ENCODE measurements around the gene RIC1.
"Not testable (repeated sequence)": the region's sequence is repeated elsewhere in the genome, so short reads cannot be mapped to it uniquely, and the experiment has no call there.

The RIC1 gene

DNA sequence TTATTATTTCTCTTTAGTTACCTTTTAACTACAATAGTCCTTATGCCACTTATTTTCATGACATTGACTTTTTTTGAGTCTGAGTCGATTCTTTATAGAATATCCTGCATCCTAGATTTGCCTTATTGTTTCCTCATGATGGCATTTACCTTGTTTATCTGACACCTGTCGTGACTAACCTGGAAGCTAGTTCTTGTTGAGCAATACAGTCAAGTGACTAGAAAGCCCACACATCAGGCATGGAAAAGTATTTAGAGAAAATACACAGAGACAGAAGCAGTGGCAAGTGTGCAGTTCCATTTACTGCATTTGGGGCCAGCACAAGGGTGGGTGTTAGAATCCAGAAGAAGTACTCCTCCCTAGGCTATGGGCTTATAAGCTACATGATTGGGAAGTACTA lies 106.2 kb downstream of the RIC1 start:
- no peak for DNase-seq

DNA sequence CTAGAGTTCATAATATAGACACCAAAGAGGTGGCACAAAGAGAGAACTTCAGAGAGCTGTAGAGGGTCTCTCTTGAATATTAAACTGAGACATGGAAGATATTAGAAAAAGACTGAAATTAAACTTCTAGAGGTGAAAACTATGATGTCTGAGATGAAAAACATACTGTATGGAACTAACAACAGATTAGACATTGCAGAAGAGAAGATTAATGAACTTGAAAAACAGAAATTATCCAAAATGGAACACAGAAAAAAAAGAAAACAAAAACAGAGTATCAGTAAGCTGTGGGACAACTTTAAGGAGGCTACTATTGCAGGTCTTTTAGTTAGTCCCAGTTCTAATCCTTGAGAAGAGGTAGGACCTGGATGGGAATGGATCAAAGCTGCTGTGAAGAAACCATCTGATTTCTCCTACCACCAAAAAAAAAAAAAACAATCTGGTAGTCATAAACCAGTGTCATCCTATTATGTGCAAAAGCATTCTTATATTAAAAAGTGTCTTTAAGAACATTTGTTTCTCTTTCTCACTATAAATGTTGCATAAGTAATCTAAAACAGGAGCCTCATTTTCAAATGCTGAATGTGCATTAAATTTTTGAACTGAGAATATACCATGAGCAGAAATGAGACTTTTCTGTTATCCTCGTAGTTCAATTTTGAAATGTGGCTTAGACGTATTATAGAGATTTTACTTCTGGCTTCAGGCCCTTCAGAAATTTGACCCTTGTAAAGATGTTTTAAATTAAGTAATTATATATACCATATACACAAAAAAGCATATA lies 107.8 kb downstream of the RIC1 start:
- no peak for DNase-seq

DNA sequence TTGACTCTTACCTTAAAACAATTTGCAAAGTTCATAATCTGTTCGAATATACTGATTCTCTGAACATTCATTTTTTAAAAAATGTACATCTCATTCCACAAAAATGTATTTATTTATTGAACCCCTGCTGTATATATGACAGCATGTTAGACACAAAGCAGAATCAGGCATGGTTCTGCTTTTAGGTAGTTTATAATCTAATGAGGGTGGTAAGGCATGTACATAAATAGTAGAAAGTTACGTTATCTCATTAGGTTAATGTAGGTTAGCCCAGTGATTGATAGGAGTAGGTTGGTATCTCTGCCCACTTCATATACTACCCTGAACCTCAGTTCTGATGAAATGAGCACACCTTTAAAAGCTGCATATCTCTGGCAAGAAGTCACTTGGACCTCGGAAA lies 114.2 kb downstream of the RIC1 start:
- no peak for DNase-seq

DNA sequence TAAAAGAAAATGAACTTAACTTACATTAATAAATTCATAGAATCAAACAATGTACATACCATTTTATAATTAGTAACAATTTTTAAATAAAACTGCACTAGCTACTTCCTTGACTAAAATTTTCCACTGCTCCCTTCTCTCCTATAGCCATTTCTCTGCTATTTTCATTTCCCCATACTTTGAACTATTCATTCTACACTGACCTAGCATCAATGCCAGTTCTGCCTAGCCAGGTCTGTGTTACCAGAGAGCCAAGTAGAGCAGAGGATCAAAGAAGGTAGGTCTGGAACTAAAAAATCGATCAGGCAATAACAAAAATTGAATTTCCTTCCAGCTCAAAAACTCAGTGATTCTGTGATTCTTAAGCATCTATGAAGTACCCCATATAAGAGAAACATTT lies 119.5 kb downstream of the RIC1 start:
- no peak for DNase-seq

DNA sequence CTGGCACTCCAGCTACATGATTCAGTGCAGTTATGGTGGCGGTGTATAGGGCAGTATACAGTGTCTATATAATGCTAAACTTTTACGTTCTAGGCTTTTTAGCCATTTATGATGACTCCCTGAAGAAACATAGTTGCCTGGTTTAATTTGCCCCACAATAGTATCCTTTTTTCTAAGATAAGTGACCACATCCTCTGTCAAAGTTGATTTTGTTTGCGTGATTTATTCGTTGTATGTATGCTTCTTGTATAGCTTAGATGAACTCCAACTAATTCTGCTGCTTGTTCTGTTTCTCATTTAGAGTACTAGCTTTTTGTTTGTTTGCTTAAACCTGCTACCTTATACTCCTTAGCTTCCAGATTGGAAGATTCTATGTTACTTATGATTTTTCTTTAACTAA lies 120.4 kb downstream of the RIC1 start:
- no peak for DNase-seq

DNA sequence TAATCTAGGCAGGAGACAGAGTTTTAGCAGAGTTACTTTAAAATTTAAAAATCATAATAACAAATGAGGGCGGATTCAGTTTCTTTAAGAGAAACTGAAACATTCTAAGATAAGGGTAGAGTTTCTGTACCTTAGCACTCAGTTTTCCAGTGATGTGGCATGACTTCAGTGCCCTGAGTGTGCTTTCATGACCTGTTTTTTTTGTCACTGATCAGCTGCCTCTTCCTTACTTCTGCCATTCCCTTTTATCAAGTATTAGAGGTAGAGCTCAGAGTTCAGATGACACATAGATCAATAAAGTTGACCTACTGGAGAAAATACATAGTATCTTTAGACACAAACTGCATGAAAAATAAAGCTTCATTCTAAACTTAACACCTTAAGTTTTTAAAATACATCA lies 121.7 kb downstream of the RIC1 start:
- DNase-seq, result no peak

DNA sequence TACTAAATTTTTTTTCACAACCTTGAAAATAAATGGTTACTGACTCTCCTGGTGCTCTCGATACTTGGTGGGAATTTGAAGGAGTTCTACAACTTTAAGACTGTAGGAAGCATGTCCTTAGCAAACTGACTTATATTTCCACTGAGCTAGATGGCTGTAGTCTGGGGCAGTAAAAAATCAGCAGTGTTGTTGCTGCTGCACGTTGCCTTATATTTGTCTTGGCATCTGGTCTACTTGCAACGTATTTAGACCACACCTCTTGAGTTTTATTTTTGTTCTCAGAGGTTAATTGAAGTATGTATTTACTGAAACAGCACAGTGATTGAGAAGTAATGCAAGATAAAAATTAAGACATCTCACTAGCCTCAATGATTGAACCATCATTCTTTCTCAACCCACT lies 127.7 kb downstream of the RIC1 start:
- DNase-seq, result no peak

DNA sequence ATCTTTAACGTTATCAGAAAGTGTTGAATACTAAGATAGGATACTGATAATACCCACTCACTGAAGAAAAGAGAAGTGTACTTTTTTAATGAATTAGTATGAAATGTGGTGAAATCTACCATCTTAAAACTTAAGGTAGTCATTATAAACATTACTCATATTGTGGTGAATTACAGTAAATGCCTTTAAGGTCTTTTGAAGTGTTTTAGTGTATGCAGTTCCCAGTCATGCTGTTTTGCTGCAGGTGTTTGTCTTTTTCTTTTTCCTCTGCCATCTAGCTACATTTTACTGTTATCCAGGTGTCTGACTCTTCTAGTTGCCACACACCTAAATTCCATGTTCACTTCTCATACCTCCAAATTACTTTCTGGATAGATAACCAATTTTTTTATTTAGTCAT lies 131.4 kb downstream of the RIC1 start:
- DNase-seq, result no peak

DNA sequence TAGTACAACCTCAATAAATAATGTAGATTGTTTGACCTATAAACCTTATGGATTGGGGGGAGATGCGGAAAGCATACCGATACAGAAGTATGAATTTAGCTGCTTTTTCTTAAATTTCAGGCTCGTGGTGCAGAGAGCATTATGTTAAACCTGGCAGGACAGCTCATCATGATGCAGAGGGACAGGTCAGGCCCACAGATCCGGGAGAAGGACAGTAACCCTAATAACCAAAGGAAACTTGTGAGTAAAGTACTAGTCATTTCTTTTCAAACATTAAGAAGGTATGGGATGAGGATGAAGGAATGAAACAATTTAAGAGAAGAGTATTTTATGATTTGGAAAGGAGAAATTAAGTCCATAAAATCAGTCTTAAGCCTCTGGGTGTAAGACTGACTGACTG lies 133.5 kb downstream of the RIC1 start:
- no peak for DNase-seq

DNA sequence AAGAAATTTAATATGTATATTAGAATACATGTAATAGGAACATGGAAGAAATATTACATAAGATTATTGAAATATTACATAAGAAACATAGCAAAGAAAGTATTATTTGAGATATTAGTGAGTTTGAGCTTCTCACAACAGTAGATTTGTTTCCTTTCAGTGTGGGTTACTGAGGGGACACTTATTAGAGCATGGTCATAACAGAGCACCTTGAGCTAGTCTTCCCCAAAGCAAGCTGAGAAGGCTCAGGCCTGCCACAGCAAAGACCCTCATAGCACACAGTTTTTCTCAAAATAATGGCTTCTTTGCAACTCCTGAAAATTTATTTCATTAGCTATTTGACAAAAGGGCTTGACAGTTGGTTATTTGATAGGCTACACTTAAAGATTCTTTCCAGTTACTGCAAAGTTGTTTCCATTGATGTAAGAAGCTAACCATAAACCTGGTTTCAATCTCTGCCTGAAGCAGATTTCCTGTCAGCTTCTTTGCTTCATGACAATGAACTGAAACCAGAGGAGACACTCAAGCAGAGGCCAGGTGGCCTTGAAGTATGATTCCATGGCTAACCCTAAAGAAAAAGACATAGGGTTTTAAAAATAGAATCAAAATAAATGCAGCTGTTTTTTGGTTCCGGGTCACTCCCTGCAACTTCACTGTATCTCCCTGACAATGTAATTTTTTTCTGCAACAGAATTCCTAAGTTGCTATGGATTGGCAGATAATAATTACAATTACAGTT lies 135.4 kb downstream of the RIC1 start:
- no peak for DNase-seq

DNA sequence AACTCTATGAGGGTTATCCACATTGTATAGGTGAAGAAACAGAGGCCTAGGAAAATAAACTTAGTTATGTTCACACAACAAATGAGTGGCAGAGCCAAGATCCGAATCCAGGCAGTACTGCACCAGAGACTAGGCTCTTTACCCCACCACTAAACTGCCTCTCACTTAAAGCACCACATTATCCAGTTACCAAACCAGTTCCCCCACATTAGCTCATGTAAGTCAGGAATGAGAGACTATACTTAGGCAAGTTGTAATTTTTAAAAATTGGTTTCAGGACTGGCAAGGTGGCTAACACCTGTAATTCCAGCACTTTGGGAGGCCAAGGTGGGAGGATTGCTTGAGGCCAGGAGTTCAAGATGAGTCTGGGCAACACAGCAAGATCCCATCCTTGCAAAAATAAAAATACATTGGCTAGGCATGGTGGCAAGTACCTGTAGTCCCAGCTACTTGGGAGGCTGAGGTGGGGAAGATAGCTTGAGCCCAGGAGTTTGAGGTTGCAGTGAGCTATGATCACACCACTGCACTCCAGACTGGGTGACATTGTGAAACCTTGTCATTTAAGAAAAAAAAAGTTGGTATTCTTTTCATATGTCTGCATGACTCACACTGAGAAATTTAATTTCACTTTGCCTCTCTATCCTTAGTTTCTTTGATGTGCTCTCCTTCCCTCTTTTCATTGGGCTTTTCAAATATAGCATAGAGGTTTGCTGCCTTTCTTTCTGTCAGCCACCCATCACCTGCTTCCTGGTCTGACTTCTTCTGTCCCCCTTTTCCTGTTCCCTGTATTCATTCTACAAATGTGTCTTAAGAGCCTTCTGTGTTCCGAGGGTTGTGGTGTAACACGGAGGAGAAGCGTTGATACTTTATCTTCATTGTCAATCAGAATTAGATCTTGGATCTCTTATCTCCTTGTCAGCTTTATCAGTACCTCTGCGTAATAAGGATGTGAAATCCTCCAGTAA lies 139.3 kb downstream of the RIC1 start:
- no peak for DNase-seq

DNA sequence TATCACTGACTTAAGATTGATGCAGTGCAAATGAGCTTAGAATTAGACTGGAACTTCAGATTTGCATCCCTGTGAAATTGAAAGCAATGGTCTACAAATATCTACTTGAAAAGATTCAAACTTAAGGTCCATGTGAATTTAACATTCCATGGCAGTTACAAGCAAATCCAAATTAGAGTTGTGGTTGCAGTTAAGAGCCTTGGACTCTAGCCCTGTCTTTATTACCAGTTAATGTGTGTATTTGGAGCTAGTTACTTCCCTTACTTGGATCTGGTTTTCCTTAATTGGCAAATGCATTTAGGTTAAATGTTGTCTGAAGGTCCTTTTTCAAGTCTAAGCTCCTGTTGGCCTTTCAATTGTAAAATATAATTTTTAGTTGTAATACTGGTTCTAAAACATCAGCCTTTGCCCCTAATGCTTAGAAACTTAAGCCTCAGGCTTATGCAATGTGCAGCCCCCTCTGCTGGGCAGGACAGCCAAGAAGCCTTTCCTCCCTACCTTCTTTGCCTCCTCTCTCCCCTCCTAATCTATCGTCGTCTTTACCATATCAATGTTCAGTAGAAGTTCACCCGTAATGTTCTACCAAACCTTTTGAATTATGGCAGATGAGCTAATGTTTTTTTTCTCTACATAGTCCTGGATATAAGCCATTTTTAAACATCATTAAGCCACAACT lies 144.6 kb downstream of the RIC1 start:
- no peak for DNase-seq

DNA sequence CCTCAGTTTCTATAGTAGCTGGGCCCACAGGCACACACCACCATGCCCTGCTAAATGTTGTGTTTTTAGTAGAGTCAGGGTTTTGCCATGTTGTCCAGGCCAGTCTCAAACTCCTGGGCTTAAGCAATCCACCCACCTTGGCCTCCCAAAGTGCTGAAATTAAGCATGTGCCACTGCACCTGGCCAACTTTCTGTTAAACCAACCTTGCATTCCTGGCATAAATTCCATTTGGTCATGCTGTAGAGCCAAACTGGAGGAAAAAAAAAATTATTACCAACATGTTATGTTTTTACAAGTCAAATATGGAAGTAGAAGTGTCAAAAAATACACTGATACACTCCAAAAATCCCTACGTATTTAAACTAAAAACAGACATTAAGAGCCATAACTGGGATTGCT lies 149.9 kb downstream of the RIC1 start:
- no peak for DNase-seq

DNA sequence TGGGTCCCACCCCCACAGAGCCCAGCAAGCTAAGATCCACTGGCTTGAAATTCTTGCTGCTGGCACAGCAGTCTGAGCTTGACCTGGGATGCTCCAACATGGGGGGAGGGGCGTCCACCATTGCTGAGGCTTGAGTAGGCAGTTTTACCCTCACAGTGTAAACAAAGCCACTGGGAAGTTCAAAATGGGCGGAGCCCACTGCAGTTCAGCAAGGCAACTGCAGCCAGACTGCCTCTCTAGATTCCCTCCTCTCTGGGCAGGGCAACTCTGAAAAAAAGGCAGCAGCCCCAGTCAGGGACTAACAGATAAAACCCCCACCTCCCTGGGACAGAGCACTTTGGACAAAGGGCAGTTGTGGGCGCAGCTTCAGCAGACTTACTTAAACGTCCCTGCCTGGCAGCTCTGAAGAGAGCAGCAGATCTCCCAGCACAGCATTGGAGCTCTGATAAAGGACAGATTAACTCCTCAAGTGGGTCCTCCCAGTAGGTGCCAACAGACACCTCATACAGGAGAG lies 150.9 kb downstream of the RIC1 start:
- DNase-seq, result not testable (repeated sequence)

DNA sequence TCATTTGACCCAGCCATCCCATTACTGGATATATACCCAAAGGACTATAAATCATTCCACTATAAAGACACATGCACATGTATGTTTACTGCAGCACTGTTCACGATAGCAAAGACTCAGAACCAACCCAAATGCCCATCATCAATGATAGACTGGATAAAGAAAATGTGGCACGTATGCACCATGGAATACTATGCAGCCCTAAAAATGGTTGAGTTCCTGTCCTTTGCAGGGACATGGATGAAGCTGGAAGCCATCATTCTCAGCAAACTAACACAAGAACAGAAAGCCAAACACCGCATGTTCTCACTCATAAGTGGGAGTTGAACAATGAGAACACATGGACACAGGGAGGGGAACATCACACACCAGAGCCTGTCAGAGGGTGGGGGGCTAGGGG lies 154.5 kb downstream of the RIC1 start:
- DNase-seq, result not testable (repeated sequence)

DNA sequence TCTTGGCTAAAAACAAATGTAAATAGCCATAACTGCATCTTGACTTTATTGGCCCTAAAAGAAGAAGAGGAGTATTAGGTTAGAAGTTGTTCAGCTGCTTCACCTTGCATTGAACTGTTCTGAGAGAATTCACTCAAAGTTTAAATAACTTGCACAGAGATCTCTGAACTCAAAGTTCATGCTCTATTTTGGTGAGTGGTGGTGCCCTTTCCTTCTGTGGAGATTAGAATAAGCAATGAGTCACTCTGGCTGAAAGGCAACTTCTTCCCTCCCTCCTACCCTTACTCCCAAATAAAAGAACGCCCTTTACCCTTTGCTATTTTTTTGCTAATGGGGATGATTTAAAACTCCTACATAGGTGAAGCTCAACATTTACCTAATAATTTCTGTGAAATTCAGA lies 155.1 kb downstream of the RIC1 start:
- DNase-seq, result no peak

DNA sequence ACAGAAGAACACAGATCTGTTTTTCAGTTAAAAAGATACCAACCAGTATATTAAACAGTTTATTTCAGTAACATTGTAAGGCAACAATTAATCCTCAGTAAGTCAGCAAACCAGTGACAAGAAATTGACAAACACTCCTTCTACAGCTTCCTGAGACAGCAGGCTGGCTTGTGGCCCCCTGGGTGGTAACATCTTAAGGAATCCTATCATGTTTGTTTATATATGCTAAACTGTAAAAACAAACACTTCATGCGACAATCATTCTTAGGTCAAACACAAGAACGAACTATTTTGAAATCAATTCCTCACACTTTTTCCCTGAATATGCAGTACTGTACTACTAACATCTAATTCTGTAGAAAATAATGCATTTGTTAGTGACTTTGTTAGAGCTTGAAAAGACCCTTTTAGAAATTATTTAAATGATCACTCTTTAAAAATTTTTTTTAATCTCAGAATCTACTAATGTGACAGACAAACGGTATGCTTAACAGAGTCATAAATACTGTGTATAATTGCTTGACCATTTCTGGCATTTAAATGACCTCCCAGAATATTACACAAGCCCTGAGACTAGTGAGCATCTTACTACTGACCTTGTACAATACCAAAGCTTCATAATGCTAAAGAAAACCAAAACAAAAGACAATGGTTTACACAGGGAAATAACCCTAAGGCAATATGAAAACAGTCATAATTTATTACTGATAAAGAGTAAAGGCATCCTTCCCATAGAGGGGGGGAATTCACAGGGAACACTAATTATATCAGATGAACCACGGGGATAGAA lies 155.8 kb downstream of the RIC1 start:
- no peak for DNase-seq

DNA sequence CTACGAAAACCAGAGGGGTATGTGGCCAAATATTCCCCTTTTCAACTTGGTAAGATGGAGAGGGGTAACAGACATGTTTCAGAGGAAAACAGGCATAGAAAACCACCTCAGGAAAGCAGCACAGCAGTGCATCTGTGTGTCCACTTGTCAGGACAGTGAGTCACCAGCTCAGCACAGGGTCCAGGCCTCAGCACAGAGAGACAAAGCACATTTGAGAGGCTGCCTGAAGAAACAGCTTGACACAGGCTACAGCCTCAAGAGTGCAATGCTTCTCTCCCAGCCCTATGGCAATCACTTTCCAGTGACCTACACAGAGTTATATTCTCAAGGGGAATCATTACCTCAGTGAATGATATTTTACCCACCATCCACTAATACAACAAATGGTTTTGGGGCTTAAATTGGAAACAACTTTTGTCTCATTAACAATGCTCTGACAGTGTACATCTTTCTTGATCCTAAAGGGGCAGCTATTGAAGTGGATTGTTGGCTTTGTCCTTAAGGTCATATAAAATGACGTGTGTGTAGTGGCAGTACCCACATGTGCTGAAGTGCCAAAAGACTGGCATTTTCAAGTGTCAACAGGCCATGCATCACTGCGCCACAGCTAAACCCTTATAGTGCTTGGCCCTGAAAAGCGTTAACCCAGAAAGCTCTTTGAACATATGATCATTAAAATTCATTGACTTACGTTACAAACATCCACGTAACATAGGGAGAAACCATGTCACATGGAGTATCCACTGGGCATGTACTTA lies 157.6 kb downstream of the RIC1 start:
- DNase-seq, result no peak

DNA sequence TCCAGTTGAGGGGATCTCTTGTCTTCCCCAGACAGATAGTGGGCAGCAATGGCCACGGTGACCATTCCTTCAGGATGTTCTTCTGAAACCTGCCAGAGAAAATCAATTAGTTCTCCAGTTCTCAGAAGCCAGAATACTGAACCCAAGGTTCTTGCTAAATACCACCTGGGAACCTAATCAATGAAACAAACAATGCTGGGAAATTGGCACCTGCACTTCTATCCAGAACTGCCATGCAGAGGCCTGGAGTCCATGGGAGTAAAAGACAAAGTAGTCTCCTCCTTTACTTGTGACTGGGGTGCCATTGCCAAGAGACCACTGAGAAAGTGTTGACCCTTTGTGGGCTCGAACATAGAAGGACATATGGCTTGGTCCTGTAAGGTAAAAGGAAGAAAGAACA lies 158.3 kb downstream of the RIC1 start:
- no peak for DNase-seq

DNA sequence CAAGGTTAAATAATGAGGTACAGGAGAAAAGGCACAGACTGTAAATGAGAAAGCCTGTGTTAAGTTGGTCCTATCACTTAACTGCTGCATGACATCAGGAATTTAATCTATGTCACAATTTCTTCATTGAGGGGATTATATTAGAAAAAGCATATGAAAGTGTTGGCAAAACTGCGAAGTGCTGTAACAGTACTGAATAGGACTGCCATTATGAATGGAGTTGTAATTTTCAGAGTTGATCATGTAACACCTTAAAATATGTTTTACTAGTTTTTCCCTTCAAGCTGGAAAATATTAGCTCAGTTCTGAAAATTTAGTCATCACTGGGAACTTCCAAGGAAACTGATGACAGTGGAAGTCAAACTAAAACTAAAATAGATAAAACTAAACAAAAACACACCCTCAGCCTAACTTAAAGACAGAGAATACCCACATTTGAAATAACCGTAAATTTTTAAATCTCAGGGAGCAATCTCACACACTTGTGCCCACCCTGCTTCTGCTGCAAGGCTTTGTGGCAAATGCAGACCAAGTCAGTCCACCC lies 158.9 kb downstream of the RIC1 start:
- DNase-seq, result no peak

DNA sequence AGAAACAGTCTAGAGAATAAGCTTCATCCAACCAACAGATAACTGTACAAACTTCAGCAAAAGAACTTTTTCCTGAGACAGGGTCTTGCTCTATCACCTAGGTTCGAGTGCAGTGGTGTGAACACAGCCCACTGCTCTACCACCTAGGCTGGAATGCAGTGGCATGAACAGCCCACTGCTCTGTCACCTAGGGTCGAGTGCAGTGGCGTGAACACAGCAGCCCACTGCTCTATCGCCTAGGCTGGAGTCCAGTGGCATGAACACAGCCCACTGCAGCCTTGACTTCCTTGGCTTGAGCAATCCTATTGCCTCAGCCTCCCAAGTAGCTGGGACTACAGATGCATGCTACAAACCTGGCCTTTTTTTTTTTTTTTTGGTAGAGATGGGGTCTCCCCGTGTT lies 160.6 kb downstream of the RIC1 start:
- DNase-seq, result no peak

Measured in DMS79 (cell line).